ENCODE data around the gene TTC9B.

- TF ChIP-seq CTCF (IDR thresholded peaks at IDR 0.05; ENCODE audit: low read length) (no peak), EZH2 (IDR thresholded peaks at IDR 0.05; ENCODE audit: borderline replicate concordance, low read length) (no peak)
Observed at GRCh38 chr19:40266119-40266518, 47.9 kb upstream of the TTC9B start.

Measured in OCI-LY1 (cell line).